Stimulated activated CD8-positive, alpha-beta memory T cell treated with anti-CD3 and anti-CD28 coated beads, Interleukin-4, amount 100 ng/mL, for 24 hours (primary cell): ENCODE measurements around the gene ZNF569.
"Not testable (repeated sequence)": the region's sequence is repeated elsewhere in the genome, so short reads cannot be mapped to it uniquely, and the experiment has no call there.

Experiments used
- DNase-seq: peaks from one replicate; pipeline ENCODE4 v3.0.0-alpha.2; 2020; ENCODE audit warnings: low read depth

ZNF569 gene

GRCh38 chr19:37401078-37401477 is 66.2 kb downstream of the ZNF569 start:
- no peak for DNase-seq

- DNase-seq = not testable (repeated sequence)
Measured at GRCh38 chr19:37391399-37391798, 75.8 kb downstream of the ZNF569 start.

GRCh38 chr19:37389234-37389633 is 78.0 kb downstream of the ZNF569 start:
- DNase-seq = no peak

GRCh38 chr19:37370880-37371661 is 96.2 kb downstream of the ZNF569 start, which contains the start of gene ZNF527:
ZNF527 (plus strand) TSS chr19:37371099; CDS start chr19:37374199, 3,100 bp downstream.
- DNase-seq = peak; percentile 96

- not testable (repeated sequence) for DNase-seq
Measured at GRCh38 chr19:37370386-37370879, 96.8 kb downstream of the ZNF569 start.

- DNase-seq = no peak
Measured at GRCh38 chr19:37362733-37363132, 104.5 kb downstream of the ZNF569 start.

GRCh38 chr19:37361994-37362393 is 105.2 kb downstream of the ZNF569 start:
- no peak for DNase-seq
